OCI-LY1 (cell line): Measurements from ENCODE around the gene PTGFRN.

ENCODE experiments used
- H2AFZ ChIP-seq: fragments of 200-600 bp; sonication (generic), shearing (Covaris generic); 2 replicates; pipeline ENCODE4 v1.6.0; 2014; ENCODE audit warnings: antibody characterized with exemption, mild to moderate bottlenecking, low read length
- H3F3A ChIP-seq: fragments of 200-600 bp; sonication (generic), shearing (Covaris generic); 2 replicates; pipeline ENCODE4 v1.6.0; 2014; ENCODE audit warnings: mild to moderate bottlenecking, antibody characterized with exemption, low read length, moderate library complexity; ENCODE audit not compliant: insufficient read depth
- H3K27ac ChIP-seq: fragments of 200-600 bp; sonication (generic); 2 replicates; pipeline ENCODE4 v1.5.1; 2014; ENCODE audit warnings: low read length, mixed run types, mild to moderate bottlenecking, low read depth; ENCODE audit not compliant: poor library complexity, severe bottlenecking
- H3K27me3 ChIP-seq: fragments of 200-600 bp; sonication (generic); 2 replicates; pipeline ENCODE4 v1.6.0; 2014; ENCODE audit warnings: antibody characterized with exemption, mild to moderate bottlenecking, low read length, moderate library complexity; ENCODE audit not compliant: insufficient read depth
- H3K36me3 ChIP-seq: fragments of 200-600 bp; sonication (generic); 2 replicates; pipeline ENCODE4 v1.6.1; 2014; ENCODE audit warnings: mild to moderate bottlenecking, antibody characterized with exemption, low read length, moderate library complexity, mixed read lengths; ENCODE audit not compliant: insufficient read depth
- H3K4me1 ChIP-seq: fragments of 200-600 bp; sonication (generic); 2 replicates; pipeline ENCODE4 v1.5.1; 2014; ENCODE audit warnings: mild to moderate bottlenecking, low read length, moderate library complexity; ENCODE audit not compliant: insufficient read depth, severe bottlenecking
- H3K4me2 ChIP-seq: fragments of 200-600 bp; sonication (generic), shearing (Covaris generic); 2 replicates; pipeline ENCODE4 v1.6.1; 2014; ENCODE audit warnings: low read length
- H3K4me3 ChIP-seq: fragments of 200-600 bp; sonication (generic); 2 replicates; pipeline ENCODE4 v1.5.1; 2014; ENCODE audit warnings: low read length, low read depth, mild to moderate bottlenecking, mixed read lengths; ENCODE audit not compliant: poor library complexity, severe bottlenecking
- H3K79me2 ChIP-seq: fragments of 200-600 bp; shearing (Covaris generic); 2 replicates; pipeline ENCODE4 v1.6.1; 2016; ENCODE audit warnings: mixed run types, low read length, mixed read lengths; ENCODE audit not compliant: insufficient read depth
- H3K9ac ChIP-seq: fragments of 200-600 bp; sonication (generic), shearing (Covaris generic); 2 replicates; pipeline ENCODE4 v1.6.1; 2014; ENCODE audit warnings: mild to moderate bottlenecking, low read length, mixed read lengths
- H3K9me2 ChIP-seq: fragments of 200-600 bp; sonication (generic), shearing (Covaris generic); 2 replicates; pipeline ENCODE4 v1.6.1; 2014; ENCODE audit warnings: low read depth, mild to moderate bottlenecking, low read length, mixed read lengths
- H3K9me3 ChIP-seq: fragments of 200-600 bp; shearing (Covaris generic); 2 replicates; pipeline ENCODE4 v1.6.1; 2014; ENCODE audit warnings: low read length, mixed read lengths
- H4K20me1 ChIP-seq: fragments of 200-600 bp; sonication (generic), shearing (Covaris generic); 2 replicates; pipeline ENCODE4 v1.6.0; 2016; ENCODE audit warnings: mild to moderate bottlenecking, low read length; ENCODE audit not compliant: insufficient read depth
- CTCF ChIP-seq: fragments of 200-600 bp; sonication (generic), shearing (Covaris generic); IDR thresholded peaks from 2 replicates; pipeline ENCODE4 v1.5.1; 2017; ENCODE audit warnings: mild to moderate bottlenecking, antibody characterized with exemption, low read length, moderate library complexity, mixed read lengths
- EZH2 ChIP-seq: fragments of 200-600 bp; sonication (generic), shearing (Covaris generic); IDR thresholded peaks from 2 replicates; pipeline ENCODE4 v1.8.0; 2017; ENCODE audit warnings: borderline replicate concordance, mixed run types, mild to moderate bottlenecking, antibody characterized with exemption, low read length, moderate library complexity, mixed read lengths

PTGFRN gene

DNA sequence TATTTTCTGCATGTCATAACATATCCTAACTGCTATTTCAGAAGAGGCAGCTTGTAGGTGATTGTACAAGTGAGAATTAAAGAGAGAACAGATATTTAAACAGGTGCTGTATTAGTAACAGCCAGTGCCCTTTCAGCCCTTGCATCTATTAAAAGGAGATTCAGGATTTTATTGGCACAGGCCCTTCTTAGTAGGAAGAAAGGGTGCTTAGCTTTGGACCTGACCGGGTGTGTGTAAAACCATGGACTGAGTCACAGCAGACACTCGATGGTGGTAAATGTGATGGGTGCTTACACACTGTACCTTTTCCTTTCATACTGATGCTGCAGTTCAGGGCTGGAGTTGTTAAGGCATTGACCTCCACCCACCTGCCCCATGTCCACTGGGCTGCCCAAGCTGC is 79.2 kb downstream of the PTGFRN start:
- H3K27ac ChIP-seq, result no peak overlapping the region
- no peaks in the 10 kb centered on the region for H4K20me1 ChIP-seq
- H3K9me3 ChIP-seq, result no peaks in the 10 kb centered on the region
- H3F3A ChIP-seq, result no peaks in the 10 kb centered on the region
- H3K79me2 ChIP-seq, result no peaks in the 10 kb centered on the region
- H3K36me3 ChIP-seq, result no peaks in the 10 kb centered on the region
- no peaks in the 10 kb centered on the region for H3K9me2 ChIP-seq
- H3K9ac ChIP-seq, result no peak overlapping the region
- TF ChIP-seq EZH2 (no peak), CTCF (no peak)
- H3K27me3 ChIP-seq, result no peaks in the 10 kb centered on the region
- no peak overlapping the region for H3K4me3 ChIP-seq
- no peak overlapping the region for H2AFZ ChIP-seq
- H3K4me2 ChIP-seq, result no peak overlapping the region
- H3K4me1 ChIP-seq, result peaks cover 8% of the 10 kb centered on the region

DNA sequence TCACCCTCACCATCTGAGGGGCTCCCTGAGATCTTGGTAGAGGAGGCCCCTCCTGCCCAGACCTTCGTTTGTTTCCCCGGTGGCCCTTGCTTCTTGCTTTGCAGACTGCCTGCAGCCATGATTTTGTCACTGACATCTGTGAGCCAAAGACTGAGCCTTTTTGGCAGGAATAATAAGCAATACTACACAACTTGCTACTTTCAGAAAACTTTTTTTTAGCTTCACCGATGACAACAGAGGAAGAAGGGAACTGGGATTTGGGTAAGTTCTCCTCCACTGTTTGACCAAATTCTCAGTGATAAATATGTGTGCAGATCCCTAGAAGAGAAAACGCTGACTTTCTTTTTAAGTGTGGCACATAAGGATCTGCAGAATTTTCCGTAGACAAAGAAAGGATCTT is 80.1 kb downstream of the PTGFRN start:
- Histone ChIP-seq H2AFZ (no peak overlapping the region), H3K4me3 (no peak overlapping the region), H3K9me2 (no peaks in the 10 kb centered on the region), H3K4me2 (no peak overlapping the region), H3K4me1 (peaks cover 8% of the 10 kb centered on the region), H3K9me3 (no peaks in the 10 kb centered on the region), H3K79me2 (no peaks in the 10 kb centered on the region), H3K9ac (no peak overlapping the region), H4K20me1 (no peaks in the 10 kb centered on the region), H3K27ac (no peak overlapping the region), H3K27me3 (no peaks in the 10 kb centered on the region), H3K36me3 (no peaks in the 10 kb centered on the region), H3F3A (no peaks in the 10 kb centered on the region)
- TF ChIP-seq CTCF (no peak), EZH2 (no peak)

GRCh38 chr1:116990612-116991151 is 81.0 kb downstream of the PTGFRN start:
- H3K9me3 ChIP-seq, result no peaks in the 10 kb centered on the region
- TF ChIP-seq CTCF (no peak), EZH2 (no peak)
- no peak overlapping the region for H2AFZ ChIP-seq
- H3K36me3 ChIP-seq, result no peaks in the 10 kb centered on the region
- H4K20me1 ChIP-seq, result no peaks in the 10 kb centered on the region
- no peak overlapping the region for H3K4me3 ChIP-seq
- H3K79me2 ChIP-seq, result no peaks in the 10 kb centered on the region
- no peaks in the 10 kb centered on the region for H3K9me2 ChIP-seq
- H3F3A ChIP-seq, result no peaks in the 10 kb centered on the region
- peaks cover 8% of the 10 kb centered on the region for H3K4me1 ChIP-seq
- no peak overlapping the region for H3K27ac ChIP-seq
- no peak overlapping the region for H3K9ac ChIP-seq
- H3K27me3 ChIP-seq, result no peaks in the 10 kb centered on the region
- H3K4me2 ChIP-seq, result no peak overlapping the region
